ENCODE measurements around the gene SORCS2. TPM values are rescaled to one million over a fixed set of nuclear protein-coding genes. Genes with fewer than 3 reads are reported as not detected.
A peak's percentile ranks its signal among the peaks of the same experiment; 100 is the strongest.

The SORCS2 gene
- total RNA-seq, 1 donor from 2014 or later: 29.5 TPM

- Mint-ChIP-seq H3K27ac (ENCODE audit: unreplicated experiment) (no peak overlapping the region), H3K4me1 (ENCODE audit: low read depth, unreplicated experiment) (peaks cover 9% of the 10 kb centered on the region), H3K9me3 (ENCODE audit: unreplicated experiment) (peaks cover 10% of the 10 kb centered on the region), H3K4me3 (ENCODE audit: unreplicated experiment) (no peak overlapping the region), H3K36me3 (ENCODE audit: unreplicated experiment) (peaks cover 14% of the 10 kb centered on the region), H3K27me3 (ENCODE audit: unreplicated experiment) (peaks cover 5% of the 10 kb centered on the region)
- TF ChIP-seq CTCF (IDR thresholded peaks at IDR 0.05; ENCODE audit: partially characterized antibody, unreplicated experiment): no peak
- DNase-seq: no peak
Observed at GRCh38 chr4:7348946-7349900, 156.9 kb downstream of the SORCS2 start.

- Mint-ChIP-seq H3K27me3 (ENCODE audit: unreplicated experiment) (peaks cover 7% of the 10 kb centered on the region), H3K9me3 (ENCODE audit: unreplicated experiment) (peaks cover 10% of the 10 kb centered on the region), H3K27ac (ENCODE audit: unreplicated experiment) (no peak overlapping the region), H3K4me1 (ENCODE audit: low read depth, unreplicated experiment) (peaks cover 12% of the 10 kb centered on the region), H3K4me3 (ENCODE audit: unreplicated experiment) (no peak overlapping the region), H3K36me3 (ENCODE audit: unreplicated experiment) (peaks cover 14% of the 10 kb centered on the region)
- no peak for DNase-seq
- TF ChIP-seq CTCF (IDR thresholded peaks at IDR 0.05; ENCODE audit: partially characterized antibody, unreplicated experiment): no peak
Observed at GRCh38 chr4:7350396-7350795, 158.1 kb downstream of the SORCS2 start.

GRCh38 chr4:7351014-7351413, 158.7 kb downstream of the SORCS2 start:
- no peak for TF ChIP-seq CTCF (IDR thresholded peaks at IDR 0.05; ENCODE audit: partially characterized antibody, unreplicated experiment)
- no peak overlapping the region for H3K4me3 Mint-ChIP-seq (ENCODE audit: unreplicated experiment)
- peaks cover 4% of the 10 kb centered on the region for H3K9me3 Mint-ChIP-seq (ENCODE audit: unreplicated experiment)
- DNase-seq: no peak
- H3K36me3 Mint-ChIP-seq (ENCODE audit: unreplicated experiment): peaks cover 8% of the 10 kb centered on the region
- H3K4me1 Mint-ChIP-seq (ENCODE audit: low read depth, unreplicated experiment): peaks cover 12% of the 10 kb centered on the region
- peaks cover 6% of the 10 kb centered on the region for H3K27me3 Mint-ChIP-seq (ENCODE audit: unreplicated experiment)
- H3K27ac Mint-ChIP-seq (ENCODE audit: unreplicated experiment): peak overlapping the region; percentile 6

GRCh38 chr4:7352486-7352885, 160.1 kb downstream of the SORCS2 start:
- TF ChIP-seq CTCF (IDR thresholded peaks at IDR 0.05; ENCODE audit: partially characterized antibody, unreplicated experiment): no peak
- Mint-ChIP-seq H3K27ac (ENCODE audit: unreplicated experiment) (no peak overlapping the region), H3K27me3 (ENCODE audit: unreplicated experiment) (peaks cover 6% of the 10 kb centered on the region), H3K4me3 (ENCODE audit: unreplicated experiment) (no peak overlapping the region), H3K9me3 (ENCODE audit: unreplicated experiment) (peaks cover 3% of the 10 kb centered on the region), H3K36me3 (ENCODE audit: unreplicated experiment) (no peaks in the 10 kb centered on the region), H3K4me1 (ENCODE audit: low read depth, unreplicated experiment) (peaks cover 19% of the 10 kb centered on the region)
- DNase-seq: no peak
